GM08714 (cell line): ENCODE measurements around the gene FZD1.

Experiments
- H3K4me3 ChIP-seq: fragments of 200-500 bp; sonication (Bioruptor generic); 2 replicates; pipeline ENCODE4 v1.5.1; 2014; ENCODE audit warnings: mild to moderate bottlenecking, low read length, inconsistent platforms
- ZNF274 ChIP-seq: IDR thresholded peaks from 2 replicates; pipeline ENCODE4 v1.6.1; 2012; ENCODE audit warnings: mild to moderate bottlenecking, low read depth, low read length

The FZD1 gene

GRCh38 chr7:91247500-91247899 is 16.7 kb upstream of the FZD1 start:
- TF ChIP-seq ZNF274: no peak
- H3K4me3 ChIP-seq: no peak overlapping the region

- no peak overlapping the region for H3K4me3 ChIP-seq
- no peak for TF ChIP-seq ZNF274
Observed at GRCh38 chr7:91248996-91249395, 15.2 kb upstream of the FZD1 start.

GRCh38 chr7:91249506-91250233 is 14.6 kb upstream of the FZD1 start:
- TF ChIP-seq ZNF274: no peak
- H3K4me3 ChIP-seq: no peak overlapping the region

GRCh38 chr7:91250706-91251105 is 13.5 kb upstream of the FZD1 start:
- no peak for TF ChIP-seq ZNF274
- no peak overlapping the region for H3K4me3 ChIP-seq

- TF ChIP-seq ZNF274: no peak
- no peak overlapping the region for H3K4me3 ChIP-seq
Observed at GRCh38 chr7:91251877-91252276, 12.4 kb upstream of the FZD1 start.

- H3K4me3 ChIP-seq: peak overlapping the region; percentile 72
- TF ChIP-seq ZNF274: no peak
Observed at GRCh38 chr7:91263384-91264045, 718 bp upstream of the FZD1 start.

- H3K4me3 ChIP-seq: peak overlapping the region; percentile 72
- TF ChIP-seq ZNF274: no peak
Observed at GRCh38 chr7:91264924-91265681, 870 bp downstream of the FZD1 start.

GRCh38 chr7:91265693-91266066 is 1.4 kb downstream of the FZD1 start:
- peak overlapping the region; percentile 72; the same call in 1 of the 2 replicates for H3K4me3 ChIP-seq
- no peak for TF ChIP-seq ZNF274

GRCh38 chr7:91266067-91266688 is 1.9 kb downstream of the FZD1 start:
- no peak for TF ChIP-seq ZNF274
- H3K4me3 ChIP-seq: no peak overlapping the region; the same call in 1 of the 2 replicates

GRCh38 chr7:91266689-91267090 is 2.5 kb downstream of the FZD1 start:
- TF ChIP-seq ZNF274: no peak
- no peak overlapping the region for H3K4me3 ChIP-seq

GRCh38 chr7:91267171-91267955 is 3.1 kb downstream of the FZD1 start:
- H3K4me3 ChIP-seq: no peak overlapping the region
- TF ChIP-seq ZNF274: no peak

- TF ChIP-seq ZNF274: no peak
- no peak overlapping the region for H3K4me3 ChIP-seq
Observed at GRCh38 chr7:91270372-91270771, 6.1 kb downstream of the FZD1 start.

GRCh38 chr7:91276909-91277308 is 12.7 kb downstream of the FZD1 start:
- no peak overlapping the region for H3K4me3 ChIP-seq
- TF ChIP-seq ZNF274: no peak

GRCh38 chr7:91280185-91280584 is 16.0 kb downstream of the FZD1 start:
- TF ChIP-seq ZNF274: no peak
- no peak overlapping the region for H3K4me3 ChIP-seq
